Stimulated activated CD4-positive, alpha-beta T cell treated with anti-CD3 and anti-CD28 coated beads, Interleukin-2, amount 100 ng/mL, for 24 hours (primary cell): Measurements from ENCODE around the gene ZSWIM6.

ENCODE experiments used
- DNase-seq, 2 donors: peaks; one replicate each; pipeline ENCODE4 v3.0.0-alpha.2; 2020

Gene ZSWIM6

DNA sequence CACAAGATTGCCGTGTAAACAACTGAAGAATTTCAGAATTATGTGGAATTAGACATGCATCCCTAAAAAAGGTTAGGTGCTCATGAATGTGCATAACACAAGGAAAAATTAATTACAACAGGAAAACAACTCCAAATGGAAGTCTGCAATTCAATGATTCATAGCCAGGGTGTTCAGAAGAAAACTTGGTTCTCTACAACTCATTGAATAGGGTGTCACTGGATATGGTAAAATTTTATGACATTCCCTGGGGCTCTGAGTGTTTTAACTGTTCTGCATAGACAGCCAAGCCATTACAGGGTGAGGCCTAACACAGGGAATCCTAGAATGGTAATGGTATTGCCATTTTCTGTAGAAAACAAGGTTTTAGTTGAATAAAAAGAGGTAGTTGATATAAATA lies 24.4 kb upstream of the ZSWIM6 start:
- DNase-seq, result no peak

DNA sequence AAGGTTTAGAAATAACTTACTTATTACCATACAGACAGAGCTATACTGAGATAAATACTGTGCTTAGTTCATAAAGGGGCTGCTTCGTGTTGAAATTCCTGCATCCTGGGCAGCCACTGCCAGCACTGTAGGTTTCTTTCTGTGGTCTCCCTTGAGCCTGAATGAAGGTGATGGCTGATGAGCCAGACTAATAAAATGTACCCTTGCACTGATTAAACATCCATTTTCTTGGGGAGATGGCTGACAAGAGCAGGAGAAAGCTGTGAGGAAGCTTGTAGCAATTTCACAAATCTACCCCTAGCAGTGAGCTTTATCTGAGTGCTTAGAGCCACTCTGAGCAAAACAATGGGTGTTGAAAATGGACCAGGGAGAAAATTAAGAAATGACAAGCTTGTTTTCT lies 23.3 kb upstream of the ZSWIM6 start:
- no peak for DNase-seq

DNA sequence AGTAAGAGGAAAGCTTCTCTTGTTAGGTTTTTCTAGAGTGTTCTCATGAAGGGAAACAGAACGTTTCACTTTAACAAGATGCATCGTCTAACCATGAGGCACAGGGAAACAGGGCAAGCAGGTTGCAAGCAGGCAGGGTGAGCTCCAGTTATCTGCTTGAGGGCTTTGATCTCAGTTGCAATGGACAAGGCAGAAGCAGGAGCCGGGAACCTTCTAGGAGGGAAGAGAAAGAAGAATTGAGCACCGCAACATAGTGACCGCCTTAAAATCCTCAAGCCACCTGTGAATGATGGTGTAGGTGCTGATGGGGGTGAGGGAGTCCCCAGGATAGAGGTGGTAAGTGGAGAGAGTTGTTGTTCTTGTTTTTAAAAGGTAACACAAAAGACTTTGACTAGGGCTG lies 22.9 kb upstream of the ZSWIM6 start:
- DNase-seq, result no peak

DNA sequence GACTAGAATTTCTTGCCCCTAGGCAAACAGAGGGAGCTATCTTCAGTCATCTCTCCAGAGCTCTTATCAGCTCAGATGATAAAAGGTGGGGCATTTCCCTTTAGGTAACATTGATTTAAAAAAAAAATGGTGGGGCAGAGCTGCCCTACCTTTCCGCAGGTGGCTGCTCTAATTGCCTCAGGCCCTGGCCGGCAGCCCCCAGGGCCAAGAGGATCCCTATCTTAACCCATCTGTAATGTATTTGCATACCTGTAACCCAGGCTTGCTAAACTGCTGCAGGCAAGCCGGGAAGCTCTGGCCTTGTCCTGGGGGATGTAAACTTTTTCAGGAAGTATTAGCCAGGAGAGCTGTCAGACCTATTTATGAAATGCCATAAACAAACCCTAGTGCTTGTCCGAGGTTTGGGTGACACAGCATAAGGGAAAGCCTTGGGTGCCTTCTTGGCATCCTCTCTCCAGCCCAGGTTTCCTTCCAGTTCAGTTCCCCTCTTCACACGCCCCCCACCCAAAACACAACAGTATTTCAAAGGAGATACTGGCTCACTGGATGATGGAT lies 20.9 kb upstream of the ZSWIM6 start:
- DNase-seq, result no peak

DNA sequence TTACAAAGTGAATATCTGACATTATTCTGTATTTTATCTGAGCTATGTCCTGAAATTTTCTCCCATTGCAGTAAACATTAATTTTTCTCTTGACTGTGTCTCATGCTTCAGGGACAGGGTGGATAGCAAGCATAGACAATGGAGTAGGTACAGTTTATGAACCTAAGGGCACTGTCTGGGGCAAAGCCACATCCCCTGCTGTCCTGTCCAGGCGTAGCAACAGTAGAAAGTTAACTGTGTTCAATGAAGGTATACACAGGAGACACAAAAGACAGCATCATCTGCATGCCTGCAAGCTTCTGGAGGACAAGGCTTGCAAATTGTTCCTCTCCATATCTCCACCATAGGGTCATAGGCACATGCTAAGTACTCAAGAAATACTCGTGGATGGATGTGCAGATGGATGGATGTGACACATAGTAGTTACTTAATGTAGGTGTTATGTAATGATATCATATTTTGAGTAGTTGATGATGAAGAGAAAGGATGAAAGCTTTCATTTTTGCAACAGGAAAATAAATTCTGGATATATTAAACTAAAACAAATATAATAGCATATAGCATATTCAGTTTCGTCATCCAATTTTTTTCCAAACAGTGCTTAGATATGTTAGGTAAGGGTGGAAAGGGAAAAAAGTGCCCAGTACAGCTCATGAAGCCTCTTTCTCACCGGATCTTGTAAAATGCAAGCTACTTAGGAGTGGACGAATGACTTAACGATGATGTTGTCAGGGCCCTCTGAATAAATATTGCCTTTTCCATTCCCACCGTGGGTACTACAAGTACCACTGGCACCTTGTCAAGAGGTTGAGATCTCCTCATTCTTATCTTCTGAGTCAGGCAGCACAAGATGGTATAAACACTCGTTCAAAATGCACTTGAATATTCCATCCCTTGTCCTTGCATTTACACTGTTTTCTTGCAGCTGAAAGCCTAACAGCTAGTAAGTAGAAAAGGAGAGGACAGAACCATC lies 19.9 kb upstream of the ZSWIM6 start:
- DNase-seq, result no peak

DNA sequence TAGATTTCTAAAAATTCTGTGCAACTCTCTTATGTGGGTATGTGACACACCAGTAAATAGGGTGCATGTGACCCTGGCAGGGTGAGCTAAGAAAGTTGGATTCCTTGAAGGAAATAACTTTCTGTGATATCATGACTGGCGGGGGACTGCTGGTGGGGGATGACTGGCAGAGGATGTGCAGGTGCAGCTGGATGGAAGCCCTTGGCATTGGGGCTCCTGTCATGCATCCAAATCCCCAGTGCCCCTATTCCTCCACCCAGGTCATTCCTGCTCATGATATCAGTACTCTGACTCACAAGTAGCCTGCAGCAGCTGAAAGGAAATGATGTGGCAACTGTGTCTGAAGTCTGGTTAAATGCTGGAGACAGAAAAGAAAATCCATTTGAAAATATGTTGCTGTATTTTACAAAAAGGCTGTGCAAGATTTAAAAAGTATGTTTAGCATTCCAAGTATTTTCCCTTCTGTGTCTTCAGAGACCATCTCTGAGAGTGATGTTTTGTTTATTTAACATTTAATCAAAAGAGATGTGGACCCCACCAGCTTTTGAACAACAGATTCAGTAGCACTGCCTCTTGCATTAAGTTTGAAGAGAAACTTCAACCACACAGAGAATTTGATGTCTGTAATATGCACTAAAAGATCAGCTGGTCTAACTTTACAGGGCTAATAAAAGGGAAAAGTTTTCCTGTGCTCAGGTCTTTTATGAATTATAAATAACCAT lies 17.9 kb upstream of the ZSWIM6 start:
- no peak for DNase-seq

DNA sequence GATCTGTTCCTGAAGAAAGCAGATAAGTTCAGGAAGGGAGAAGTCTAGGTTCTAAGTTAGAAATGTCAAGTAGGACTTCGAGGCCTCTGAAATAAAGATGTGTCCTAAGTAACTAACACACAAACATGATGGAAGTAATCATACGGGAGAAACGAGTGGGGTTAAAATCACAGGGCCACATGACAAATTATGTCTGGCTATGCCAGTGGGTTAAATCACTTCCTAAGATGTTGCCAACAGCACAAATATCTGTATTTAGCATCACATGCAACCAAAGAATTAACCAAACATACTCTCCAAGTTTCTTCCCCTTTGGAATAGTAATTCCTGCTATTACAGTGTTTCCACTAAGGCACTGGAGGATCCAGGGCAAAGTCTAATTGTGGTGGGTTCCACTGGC lies 13.7 kb upstream of the ZSWIM6 start:
- no peak for DNase-seq

DNA sequence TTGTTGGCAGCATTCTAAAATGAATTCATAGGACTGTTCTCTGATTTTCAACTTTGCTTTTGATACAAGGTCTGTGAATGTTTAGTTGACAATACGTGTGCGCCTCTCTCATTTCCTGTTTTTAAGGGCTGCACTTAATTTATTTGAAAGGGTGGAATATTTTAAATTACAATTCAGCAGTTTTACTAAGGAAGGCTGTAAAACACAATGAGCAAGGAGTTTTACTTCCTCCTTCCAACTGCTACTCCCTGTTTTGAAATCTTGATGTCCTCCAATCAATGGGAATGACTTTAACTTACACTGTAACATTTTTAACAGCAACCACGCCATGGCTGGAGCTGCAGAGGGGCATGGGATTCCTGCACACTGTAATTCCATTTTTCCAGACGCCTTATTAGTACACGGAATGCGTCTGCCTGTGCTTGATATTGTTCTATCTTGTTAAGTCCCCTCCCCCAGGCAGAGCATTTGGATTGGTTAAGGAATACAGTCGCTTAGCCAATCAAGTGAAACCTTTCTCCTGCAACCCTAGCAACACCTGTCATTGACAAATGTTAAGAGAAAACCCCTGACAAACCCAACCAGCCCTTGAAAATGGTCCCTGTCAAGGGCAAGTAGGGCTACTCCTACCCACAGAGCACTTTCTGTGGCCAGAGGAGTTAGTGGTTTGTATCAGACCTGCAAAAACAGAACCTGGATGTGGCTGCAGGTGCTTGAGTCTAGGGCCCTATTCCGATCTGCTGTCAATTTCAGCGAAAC lies 12.5 kb upstream of the ZSWIM6 start:
- DNase-seq, result no peak

DNA sequence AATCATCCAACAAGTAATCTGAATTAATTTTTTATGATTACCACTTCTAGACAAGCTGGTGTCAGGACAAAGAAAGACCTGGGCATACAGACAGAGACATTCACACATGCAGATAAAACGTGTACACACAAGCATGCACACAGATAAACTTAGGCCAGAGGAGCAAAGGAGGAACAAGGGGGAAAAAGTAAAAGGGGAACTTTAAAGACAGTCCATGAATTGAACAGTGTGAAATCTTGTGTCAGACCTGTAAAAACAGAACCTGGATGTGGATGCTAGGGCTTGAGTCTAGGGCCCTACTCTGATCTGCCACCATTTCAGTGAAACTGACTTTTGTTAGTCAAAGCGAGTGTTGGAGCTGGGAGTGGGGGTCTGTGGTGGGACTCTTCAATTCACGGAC lies 11.2 kb upstream of the ZSWIM6 start:
- no peak for DNase-seq

DNA sequence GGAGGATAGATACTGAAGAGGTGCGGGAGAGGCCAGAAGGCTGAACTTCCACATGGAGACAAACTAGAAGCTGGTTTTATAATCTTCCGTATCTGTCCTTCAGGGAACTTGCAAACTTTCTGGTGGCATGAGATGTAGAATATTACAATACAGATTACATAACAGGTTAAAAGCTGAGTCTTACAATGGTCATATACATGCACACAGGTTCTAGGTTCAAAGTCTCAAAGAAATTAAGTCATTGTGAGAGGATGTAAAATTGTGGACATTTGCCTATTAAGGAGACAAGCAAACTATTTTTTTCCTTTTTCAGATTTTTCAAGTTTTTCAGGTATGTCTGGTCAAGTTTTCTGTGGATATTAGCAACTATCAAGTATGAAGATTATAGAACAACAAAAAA lies 10.4 kb upstream of the ZSWIM6 start:
- no peak for DNase-seq

DNA sequence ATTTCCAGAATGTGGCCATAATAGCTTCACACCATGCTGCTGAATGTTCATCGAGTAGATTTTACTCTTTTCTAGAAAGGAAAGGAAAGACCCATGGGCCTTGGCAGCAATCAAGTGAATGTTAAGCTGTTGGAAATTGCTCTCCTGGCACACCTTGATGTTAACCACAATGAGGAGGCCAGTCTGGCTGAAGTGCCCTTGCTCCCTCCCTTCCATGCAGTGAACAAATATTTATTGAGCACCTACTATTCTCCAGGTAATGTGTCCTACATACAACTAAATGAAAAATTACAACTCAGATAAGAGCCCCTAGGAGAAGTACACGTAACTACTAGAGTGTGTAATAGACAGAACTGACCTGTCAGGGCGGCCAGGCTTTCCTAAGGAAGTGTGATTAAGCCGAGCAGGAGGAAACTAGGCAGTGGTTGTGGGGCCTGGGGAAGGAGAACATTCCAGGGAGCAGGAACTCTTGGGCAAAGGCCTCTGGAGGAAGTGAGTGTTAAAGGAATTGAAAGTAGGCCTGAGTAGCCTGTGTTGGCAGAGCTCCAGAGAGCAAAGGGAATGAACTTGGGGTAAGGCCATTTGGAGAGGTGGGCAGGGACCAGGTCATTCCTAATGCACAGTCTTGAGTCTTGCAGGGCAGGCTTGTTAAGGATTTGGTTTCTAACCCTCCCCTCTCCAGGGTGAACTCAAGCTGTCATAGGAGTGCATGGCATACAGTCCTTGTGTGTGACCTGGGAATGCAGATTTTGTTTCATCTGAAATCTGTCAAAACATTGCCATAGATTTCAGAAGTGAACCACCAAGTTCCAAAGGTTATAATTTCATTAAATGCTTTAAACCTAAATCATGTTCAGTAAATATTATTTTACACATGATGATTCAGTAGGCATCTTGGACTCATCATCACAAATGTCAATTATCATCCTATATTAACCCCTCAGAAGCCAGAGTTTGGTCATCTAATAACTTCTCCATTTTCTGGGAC lies 9.0 kb upstream of the ZSWIM6 start:
- DNase-seq, result no peak

DNA sequence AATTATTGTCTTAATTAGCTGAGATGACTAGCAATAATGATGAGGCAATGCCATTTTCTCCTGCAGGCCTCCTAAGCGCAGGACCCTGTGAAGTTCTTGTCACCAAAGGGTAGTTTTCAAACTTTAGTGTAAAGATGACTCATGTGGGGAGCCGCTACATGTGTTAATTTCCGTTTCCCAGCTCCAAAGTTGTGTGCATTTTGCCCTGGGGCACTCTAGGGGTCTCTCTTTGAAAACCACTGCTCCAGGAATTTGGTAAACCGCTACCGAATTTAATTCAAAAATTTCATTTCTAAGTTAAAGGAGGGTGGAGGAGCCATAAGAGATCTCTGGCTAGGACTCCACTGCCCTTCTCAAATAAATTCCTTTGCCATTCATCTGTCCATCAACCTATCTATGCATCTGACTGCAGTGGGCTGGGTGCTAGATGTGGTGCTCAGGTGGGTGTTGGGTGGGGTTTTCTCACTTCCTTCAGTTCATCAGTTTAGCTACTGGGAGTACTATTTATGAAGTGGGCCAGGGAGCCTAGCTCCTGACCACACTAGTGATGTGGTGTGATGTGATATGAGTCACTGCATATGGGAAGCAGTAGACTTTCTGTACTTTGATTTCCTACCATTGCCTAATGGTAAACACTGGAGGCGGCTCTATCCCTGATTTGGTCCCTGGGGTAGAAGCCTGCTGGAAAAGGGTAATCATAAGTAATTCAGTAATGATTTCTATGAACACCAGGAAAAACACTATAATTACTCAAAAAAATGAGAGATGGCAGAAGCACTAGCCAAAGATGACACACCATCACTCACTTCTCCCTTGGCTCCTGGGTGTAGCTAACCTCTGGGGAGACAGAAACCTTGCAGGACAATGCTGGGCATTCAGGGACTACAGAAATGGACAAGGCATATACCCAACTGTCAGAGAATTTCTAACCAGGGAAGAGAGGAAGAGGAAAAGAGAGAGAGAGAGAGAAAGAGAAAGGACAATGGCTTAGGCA lies 4.0 kb upstream of the ZSWIM6 start:
- no peak for DNase-seq

DNA sequence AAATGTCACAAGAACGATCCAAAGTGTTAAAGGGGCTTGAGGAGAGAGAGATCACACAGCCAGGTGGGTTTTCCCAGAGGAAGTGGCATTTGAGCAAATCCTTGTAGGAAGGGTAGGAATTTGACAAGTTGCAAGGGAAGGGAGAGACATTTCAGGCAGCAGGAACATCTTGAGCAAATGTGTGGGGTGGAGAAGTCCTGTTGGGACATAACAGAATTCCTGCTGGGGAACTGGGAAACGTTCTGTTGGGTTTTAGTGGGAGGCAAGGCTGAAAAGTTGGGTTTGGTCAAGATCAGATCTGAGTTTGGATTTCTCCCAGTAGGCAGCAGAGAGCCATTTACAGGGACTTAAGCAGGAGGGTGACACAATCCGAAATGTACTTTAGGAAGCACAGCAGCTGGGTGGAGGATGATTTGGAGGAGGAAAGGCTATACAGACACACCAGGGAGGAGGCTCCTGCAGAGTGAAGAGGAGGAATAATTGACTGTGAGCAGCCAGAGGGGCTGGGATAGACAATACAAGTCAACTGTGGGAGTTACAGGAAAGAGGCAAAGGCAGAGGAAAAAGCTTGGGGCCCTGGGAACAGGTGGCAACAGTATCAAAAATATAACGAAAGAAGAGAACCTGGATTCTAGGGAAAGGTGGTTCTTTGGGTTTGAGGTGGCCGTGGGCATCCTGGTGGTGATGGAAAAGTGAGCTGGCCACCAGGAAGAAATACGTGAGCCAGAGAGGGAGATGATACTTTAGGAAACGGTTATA lies 3.1 kb upstream of the ZSWIM6 start:
- DNase-seq, result no peak

DNA sequence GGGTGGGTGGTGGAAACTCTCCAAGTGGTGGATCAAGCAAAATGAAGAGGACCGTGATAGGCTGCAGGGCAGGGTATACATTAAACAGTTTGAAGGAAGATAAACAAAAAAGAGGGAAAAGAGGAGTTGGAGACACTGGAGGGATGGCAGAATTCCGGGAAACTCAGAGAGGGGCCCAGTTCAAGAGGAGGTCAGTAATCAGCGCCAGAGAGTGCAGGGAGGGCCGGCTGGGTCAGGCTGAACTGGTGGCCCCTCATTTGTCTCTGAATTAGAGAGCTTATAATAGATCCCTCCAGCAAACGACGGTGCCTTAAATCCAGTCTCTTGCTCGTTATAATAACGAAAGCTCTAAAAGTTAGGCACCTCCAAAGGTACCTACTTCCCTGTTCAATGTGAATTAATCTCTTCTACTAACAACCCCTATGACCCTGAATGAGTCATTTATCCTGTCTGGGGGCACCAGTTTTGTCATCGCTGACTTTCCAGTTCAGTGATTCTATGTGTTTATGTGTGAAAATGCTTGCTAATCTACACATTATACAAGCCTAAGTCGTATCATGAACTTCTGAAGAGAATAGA lies 2.4 kb upstream of the ZSWIM6 start:
- DNase-seq, result no peak

DNA sequence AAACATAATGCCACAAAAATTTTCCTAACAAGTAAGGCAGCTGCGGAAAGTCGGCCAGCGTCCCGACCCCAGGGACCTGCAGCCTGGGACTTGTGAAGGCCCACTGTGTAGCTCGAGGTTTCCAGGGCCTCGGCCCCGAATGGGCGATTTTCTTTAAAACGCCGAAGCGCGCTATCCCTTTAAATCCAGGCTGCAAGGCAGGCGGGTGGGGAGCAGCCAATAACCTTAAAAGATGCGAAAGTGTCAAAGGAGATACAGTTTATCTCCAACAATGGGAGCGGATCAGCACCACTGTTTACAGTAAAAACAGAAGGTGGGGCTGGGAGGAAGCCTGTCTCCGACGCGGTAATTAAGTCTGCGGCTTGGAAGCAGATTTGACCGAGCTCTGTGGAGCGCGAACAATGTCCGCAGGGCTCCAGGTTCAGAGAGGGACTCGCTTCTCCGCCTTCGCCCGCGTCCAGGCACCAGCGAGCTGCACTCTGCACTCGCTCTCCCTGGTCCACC lies 1.7 kb upstream of the ZSWIM6 start:
- no peak for DNase-seq

DNA sequence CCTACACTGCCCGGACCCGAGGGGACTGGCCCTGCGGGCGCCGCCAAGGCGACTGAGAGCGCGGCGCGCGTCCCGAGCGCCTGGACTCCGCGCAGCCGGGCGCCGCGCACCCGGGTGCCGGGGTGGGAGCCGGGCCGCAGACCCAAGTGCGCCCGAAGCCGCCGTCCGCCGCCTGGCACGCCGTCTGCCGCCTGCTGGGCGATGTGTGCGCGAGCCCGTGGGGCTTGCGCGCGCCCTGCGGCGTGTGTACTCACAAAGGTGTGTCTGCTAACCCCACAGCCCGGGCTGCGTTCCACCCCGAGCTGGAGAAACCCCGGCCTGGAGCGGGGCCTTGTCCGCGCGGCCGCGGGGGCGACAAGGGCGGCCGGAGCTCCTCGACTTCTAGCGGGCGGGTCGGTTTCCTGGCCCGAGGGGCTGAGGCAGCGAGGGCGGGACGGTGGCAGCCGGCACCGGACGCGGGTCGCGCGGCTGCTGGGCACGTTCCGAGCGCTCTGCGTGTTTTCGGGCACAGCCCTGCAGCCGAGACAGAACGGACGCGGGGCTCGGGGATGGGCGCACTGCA lies 1.1 kb upstream of the ZSWIM6 start:
- DNase-seq, result peak; percentile 70 to 72

DNA sequence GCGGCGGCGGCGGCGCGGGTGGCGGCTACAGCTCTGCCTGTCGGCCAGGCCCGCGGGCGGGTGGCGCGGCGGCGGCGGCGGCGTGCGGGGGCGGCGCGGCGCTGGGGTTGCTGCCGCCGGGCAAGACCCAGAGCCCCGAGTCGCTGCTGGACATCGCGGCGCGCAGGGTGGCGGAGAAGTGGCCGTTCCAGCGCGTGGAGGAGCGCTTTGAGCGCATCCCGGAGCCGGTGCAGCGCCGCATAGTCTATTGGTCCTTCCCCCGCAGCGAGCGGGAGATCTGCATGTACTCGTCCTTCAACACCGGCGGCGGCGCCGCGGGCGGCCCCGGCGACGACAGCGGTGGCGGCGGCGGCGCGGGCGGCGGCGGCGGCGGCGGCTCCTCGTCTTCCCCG lies 296 bp downstream of the ZSWIM6 start:
- peak; percentile 45 for DNase-seq

DNA sequence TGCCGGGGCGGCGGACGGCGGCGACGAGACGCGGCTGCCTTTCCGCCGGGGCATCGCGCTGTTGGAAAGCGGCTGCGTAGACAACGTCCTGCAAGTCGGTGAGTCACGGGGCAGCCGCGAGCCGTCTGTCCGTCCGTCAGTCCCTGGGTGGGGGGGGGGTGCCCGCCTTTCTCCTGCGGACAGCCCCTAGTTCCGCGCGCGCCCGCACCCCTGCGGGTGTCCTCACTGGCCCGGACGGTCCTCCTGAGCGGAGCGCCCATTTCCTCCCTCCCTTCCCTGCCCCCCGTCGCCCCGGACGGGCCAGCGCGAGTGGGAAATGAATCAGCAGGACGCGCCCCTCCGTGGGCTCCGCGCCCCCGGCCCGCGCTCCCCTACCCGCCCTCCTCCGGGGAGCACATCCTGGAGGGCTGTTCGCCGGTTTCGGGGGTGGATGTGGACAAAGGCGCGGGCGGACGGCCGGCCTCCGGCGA lies 828 bp downstream of the ZSWIM6 start:
- peak; percentile 32 to 40 for DNase-seq
